Heart left ventricle (tissue), 13 donors: ENCODE results near the gene PLIN4.

Experiments
- POLR2A ChIP-seq, 2 donors: fragments of 450-650 bp; IDR thresholded peaks; one replicate each; pipeline ENCODE4 v1.6.1; 2017; ENCODE audit warnings: antibody characterized with exemption in 2 of 2, mild to moderate bottlenecking in 2 of 2, moderate library complexity in 2 of 2
- TF ChIP-seq, protein P1 (sequence below), 12 donors: fragments of 200-600 bp; sonication (generic) in 4 of 12; IDR thresholded peaks; one replicate each; pipeline versions ENCODE4 v1.5.0 to v1.8.0; 2018 to 2022; ENCODE audit warnings: antibody characterized with exemption in 12 of 12, mild to moderate bottlenecking in 5 of 12
- donor health status: ischemic (EF 13 %, LVEDD 7.1; RV severe dilation, severe dysfunction).
- donor health status: DM: no; HTN: yes; CAD: no.
- donor health status: DM: no; HTN: no; CAD: no.
- donor health status: ischemic (EF 25% LVEDD 6.9; RV normal size, moderate dysfunction).
- donor health status: ischemic (EF 25% LVEDD 5.7; RV mildly dilated, moderate dysfunction).
- donor health status: ischemic (EF 35%, LVEDD 5.7; RV mildly dilated, moderate dysfunction).
- donor health status: nonischemic (EF 11% LVEDD 7.7; RV severe dilation, severe dysfunction).
- donor health status: DM: yes; HTN: yes; CAD: no.
- donor health status: PGD.
- donor health status: ischemic (EF 29% LVEDD 5.4; RV normal size, mild dysfunction).
- donor health status: nonischemic (EF 23%, LVEDD 6.1; RV moderate dilation, normal function).

DNA sequence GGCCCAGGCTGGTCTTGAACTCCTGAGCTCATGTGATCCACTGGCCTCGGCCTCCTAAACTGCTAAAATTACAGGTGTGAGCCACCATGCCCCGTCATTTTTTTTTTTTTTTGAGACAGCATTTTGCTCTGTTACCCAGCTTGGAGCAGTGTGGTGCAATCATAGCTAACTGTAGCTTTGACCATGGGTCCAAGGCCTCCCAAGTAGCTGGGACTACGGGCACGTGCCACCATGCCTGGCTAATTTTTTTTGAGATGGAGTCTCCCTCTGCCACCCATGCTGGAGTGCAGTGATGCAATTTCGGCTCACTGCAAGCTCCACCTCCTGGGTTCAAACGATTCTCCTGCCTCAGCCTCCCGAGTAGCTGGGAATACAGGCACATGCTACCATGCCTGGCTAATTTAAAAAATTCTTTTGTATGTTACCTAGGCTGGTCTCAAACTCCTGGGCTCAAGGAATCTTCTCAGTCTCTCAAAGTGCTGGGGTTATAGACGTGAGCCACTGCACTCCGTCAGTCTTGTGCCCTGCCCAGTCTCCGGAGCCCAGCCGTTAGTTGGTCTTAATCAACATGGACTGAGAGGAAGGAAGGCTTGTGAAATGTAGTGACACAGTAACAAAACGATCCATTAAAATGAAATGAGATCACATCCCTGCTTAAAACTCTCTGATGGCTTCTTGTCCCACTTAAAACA is 23.0 kb upstream of the PLIN4 start:
- TF ChIP-seq, protein P1, sequence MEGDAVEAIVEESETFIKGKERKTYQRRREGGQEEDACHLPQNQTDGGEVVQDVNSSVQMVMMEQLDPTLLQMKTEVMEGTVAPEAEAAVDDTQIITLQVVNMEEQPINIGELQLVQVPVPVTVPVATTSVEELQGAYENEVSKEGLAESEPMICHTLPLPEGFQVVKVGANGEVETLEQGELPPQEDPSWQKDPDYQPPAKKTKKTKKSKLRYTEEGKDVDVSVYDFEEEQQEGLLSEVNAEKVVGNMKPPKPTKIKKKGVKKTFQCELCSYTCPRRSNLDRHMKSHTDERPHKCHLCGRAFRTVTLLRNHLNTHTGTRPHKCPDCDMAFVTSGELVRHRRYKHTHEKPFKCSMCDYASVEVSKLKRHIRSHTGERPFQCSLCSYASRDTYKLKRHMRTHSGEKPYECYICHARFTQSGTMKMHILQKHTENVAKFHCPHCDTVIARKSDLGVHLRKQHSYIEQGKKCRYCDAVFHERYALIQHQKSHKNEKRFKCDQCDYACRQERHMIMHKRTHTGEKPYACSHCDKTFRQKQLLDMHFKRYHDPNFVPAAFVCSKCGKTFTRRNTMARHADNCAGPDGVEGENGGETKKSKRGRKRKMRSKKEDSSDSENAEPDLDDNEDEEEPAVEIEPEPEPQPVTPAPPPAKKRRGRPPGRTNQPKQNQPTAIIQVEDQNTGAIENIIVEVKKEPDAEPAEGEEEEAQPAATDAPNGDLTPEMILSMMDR (IDR thresholded peaks at IDR 0.05): no peak
- no peak for TF ChIP-seq POLR2A (IDR thresholded peaks at IDR 0.05)
